GM12878 (cell line): Measurements from ENCODE around the gene CACNA1S. TPM values are rescaled to one million over a fixed set of nuclear protein-coding genes. Genes with fewer than 3 reads are reported as not detected.

ENCODE experiments used
- ATAC-seq: fragments of 200-7000 bp; cut with Tn5 transposase; 3 replicates; pipeline ENCODE4 v1.9.1; 2020; ENCODE audit warnings: mild to moderate bottlenecking, moderate library complexity
- BruUV-seq: library from RNA; stranded (reverse); fragments of 400-500 nt; replicated peaks from 2 replicates; lab custom pipeline; 2021; lab: Mats Ljungman, UMichigan
- CTCF ChIA-PET: fragments of 300-600 bp; sonication (Branson Sonifier 250); formaldehyde crosslinking; extraction: SDS; loops from one replicate; lab custom pipeline; 2021; ENCODE audit warnings: inconsistent platforms; lab: Yijun Ruan, JAX
- POLR2A ChIA-PET: fragments of 350-600 bp; formaldehyde crosslinking; extraction: SDS; loops from one replicate; lab custom pipeline; 2021; ENCODE audit warnings: inconsistent platforms; lab: Charles Lee
- RAD21 ChIA-PET: fragments of 300-600 bp; sonication (Branson Sonifier 250); formaldehyde crosslinking; loops from one replicate; lab custom pipeline; 2023; ENCODE audit warnings: antibody characterized with exemption; ENCODE audit not compliant: unreplicated experiment; lab: Charles Lee
- SMC1A ChIA-PET: fragments of 300-600 bp; sonication (Branson Sonifier 250); formaldehyde crosslinking; loops from one replicate; lab custom pipeline; 2023; ENCODE audit not compliant: unreplicated experiment, uncharacterized antibody; lab: Charles Lee
- DNase-seq: peaks from one replicate; pipeline ENCODE4 v3.0.0-alpha.2; 2011; ENCODE audit warnings: low read depth, low spot score
- FAIRE-seq: peaks from 3 replicates; lab custom pipeline; 2011; peaks lifted over from hg19 to GRCh38; lab: Jason Lieb, UNC
- H2AFZ ChIP-seq: 2 replicates; pipeline ENCODE4 v1.6.0; 2011; ENCODE audit warnings: low read depth, low read length, control low read depth; ENCODE audit not compliant: control insufficient read depth
- H3K27ac ChIP-seq: 2 replicates; pipeline ENCODE4 v1.5.1; 2011; ENCODE audit warnings: control low read depth; ENCODE audit not compliant: control insufficient read depth, insufficient read depth
- H3K27me3 ChIP-seq, 2 experiments: replicated peaks in 1 of 2; 2 replicates each; pipeline versions ENCODE4 v1.6.0 to v1.6.1; 2011; ENCODE audit warnings: low read length in 1 of 2; ENCODE audit not compliant: control insufficient read depth in 2 of 2, insufficient read depth in 2 of 2
- H3K36me3 ChIP-seq, 2 experiments: 2 replicates each; pipeline ENCODE4 v1.5.1; 2011; ENCODE audit warnings: low read length in 1 of 2; ENCODE audit not compliant: control insufficient read depth in 2 of 2, insufficient read depth in 2 of 2
- H3K4me1 ChIP-seq: 2 replicates; pipeline ENCODE4 v1.6.1; 2011; ENCODE audit warnings: mild to moderate bottlenecking, low read length, moderate library complexity, mixed read lengths; ENCODE audit not compliant: control insufficient read depth, insufficient read depth
- H3K4me2 ChIP-seq: 2 replicates; pipeline ENCODE4 v1.6.0; 2011; ENCODE audit warnings: control low read depth; ENCODE audit not compliant: control insufficient read depth, insufficient read depth
- H3K4me3 ChIP-seq: fragments of 200-600 bp; sonication (generic); 2 replicates; pipeline ENCODE4 v1.5.1; 2016
- H3K79me2 ChIP-seq: 2 replicates; pipeline ENCODE4 v1.6.0; 2011; ENCODE audit warnings: low read length; ENCODE audit not compliant: control insufficient read depth, insufficient read depth
- H3K9ac ChIP-seq: 2 replicates; pipeline ENCODE4 v1.8.0; 2011; ENCODE audit warnings: low read length, control low read depth, mixed read lengths; ENCODE audit not compliant: control insufficient read depth, insufficient read depth
- H3K9me3 ChIP-seq: replicated peaks from 3 replicates; pipeline ENCODE4 v1.5.1; 2011; ENCODE audit warnings: mild to moderate bottlenecking, low read length; ENCODE audit not compliant: control insufficient read depth, insufficient read depth
- H4K20me1 ChIP-seq: 2 replicates; pipeline ENCODE4 v1.6.0; 2011; ENCODE audit not compliant: control insufficient read depth, insufficient read depth
- BRCA1 ChIP-seq: IDR thresholded peaks from 2 replicates; pipeline ENCODE4 v1.6.1; 2011; ENCODE audit warnings: low read depth, low read length, improper control_type of control experiment
- CBX3 ChIP-seq: fragments of 200-600 bp; sonication (generic); IDR thresholded peaks from 2 replicates; pipeline ENCODE4 v1.6.1; 2016; ENCODE audit warnings: low read depth, borderline replicate concordance
- DPF2 ChIP-seq: fragments of 450-650 bp; IDR thresholded peaks from 2 replicates; pipeline ENCODE4 v1.6.1; 2017; ENCODE audit warnings: mild to moderate bottlenecking
- GATAD2B ChIP-seq: fragments of 450-650 bp; conservative IDR thresholded peaks from 2 replicates; pipeline ENCODE4 v1.6.1; 2017; ENCODE audit warnings: low read depth, mild to moderate bottlenecking, moderate library complexity
- IKZF1 ChIP-seq: fragments of 450-650 bp; conservative IDR thresholded peaks from 2 replicates; pipeline ENCODE4 v1.6.1; 2017; ENCODE audit warnings: antibody characterized with exemption, mild to moderate bottlenecking
- IRF4 ChIP-seq: IDR thresholded peaks from 2 replicates; pipeline ENCODE4 v1.6.1; 2011; ENCODE audit warnings: low read depth, low read length
- KAT2A ChIP-seq: conservative IDR thresholded peaks from 2 replicates; pipeline ENCODE4 v1.6.1; 2011; ENCODE audit warnings: low read depth, low read length; ENCODE audit not compliant: control insufficient read depth
- MAX ChIP-seq: IDR thresholded peaks from 2 replicates; pipeline ENCODE4 v1.6.1; 2012; ENCODE audit warnings: low read depth, low read length, improper control_type of control experiment
- MXI1 ChIP-seq: fragments of 150-350 bp; IDR thresholded peaks from 2 replicates; pipeline ENCODE4 v1.6.1; 2011; ENCODE audit warnings: low read depth, mild to moderate bottlenecking, inconsistent platforms, low read length, improper control_type of control experiment
- PKNOX1 ChIP-seq: fragments of 450-650 bp; IDR thresholded peaks from 2 replicates; pipeline ENCODE4 v1.6.1; 2016; ENCODE audit warnings: mild to moderate bottlenecking
- PML ChIP-seq: IDR thresholded peaks from 2 replicates; pipeline ENCODE4 v1.6.1; 2012; ENCODE audit warnings: low read length, inconsistent platforms
- POLR2AphosphoS2 ChIP-seq: IDR thresholded peaks from 2 replicates; pipeline ENCODE4 v1.6.1; 2011; ENCODE audit warnings: low read depth, mild to moderate bottlenecking, low read length, improper control_type of control experiment, moderate library complexity
- POU2F2 ChIP-seq: IDR thresholded peaks from 3 replicates; pipeline ENCODE4 v1.6.1; 2011; ENCODE audit warnings: low read depth, mild to moderate bottlenecking, low read length, borderline replicate concordance
- RELB ChIP-seq: fragments of 450-650 bp; IDR thresholded peaks from 2 replicates; pipeline ENCODE4 v1.6.1; 2017; ENCODE audit warnings: low read depth, mild to moderate bottlenecking, moderate library complexity
- SIX5 ChIP-seq: IDR thresholded peaks from 2 replicates; pipeline ENCODE4 v1.6.1; 2011; ENCODE audit warnings: mild to moderate bottlenecking, low read depth, low read length, moderate library complexity; ENCODE audit not compliant: severe bottlenecking
- SMAD5 ChIP-seq: IDR thresholded peaks from 2 replicates; pipeline ENCODE4 v1.6.1; 2016; ENCODE audit warnings: antibody characterized with exemption, low read depth
- STAT1 ChIP-seq: fragments of 450-650 bp; conservative IDR thresholded peaks from 2 replicates; pipeline ENCODE4 v1.6.1; 2014; ENCODE audit warnings: antibody characterized with exemption, mild to moderate bottlenecking
- USF2 ChIP-seq: IDR thresholded peaks from 2 replicates; pipeline ENCODE4 v1.6.1; 2011; ENCODE audit warnings: low read depth, low read length, improper control_type of control experiment, borderline replicate concordance
- ZNF217 ChIP-seq: fragments of 450-650 bp; IDR thresholded peaks from 2 replicates; pipeline ENCODE4 v1.6.1; 2017; ENCODE audit warnings: antibody characterized with exemption, mild to moderate bottlenecking
- WGBS: methylation state at CpG from one replicate; pipeline ENCODE4 v1.1.6; 2016; ENCODE audit warnings: low lambda C conversion rate; ENCODE audit not compliant: insufficient replicate concordance, insufficient coverage; ENCODE audit errors: missing lambda C conversion rate; 5-methylcytosine and 5-hydroxymethylcytosine counted together
- in situ Hi-C: fragments of 300-500 bp; cut with MboI; formaldehyde crosslinking; loops from 9 replicates; pipeline ENCODE4 v1.14.3; 2018; ENCODE audit warnings: mixed read lengths
- intact Hi-C: fragments of 100-400 bp; cut with micrococcal nuclease; formaldehyde crosslinking; loops from one replicate; pipeline ENCODE4 v1.14.2; 2022; ENCODE audit not compliant: unreplicated experiment
- polyA plus RNA-seq, 11 experiments: library from polyadenylated mRNA; depleted of rRNA in 4 of 11; unstranded in 6 of 11; stranded (reverse) in 5 of 11; fragments of >200 nt; fragmentation: Nextera tagmentation in 4 of 11; fragmentation: Illumina TruSeq in 1 of 11; extraction: Ambion mirVana in 4 of 11; extraction: Trizol in 1 of 11; gene quantifications; 1 replicate in 1 of 11; 2 replicates in 10 of 11; pipeline versions ENCODE4 v1.2.1 to v1.2.3, GENCODE V29; 2011 to 2016; ENCODE audit warnings: inconsistent platforms in 2 of 11, missing spikeins in 2 of 11, low read depth in 1 of 11
- total RNA-seq, 4 experiments: library from RNA; depleted of rRNA in 3 of 4; stranded (reverse); fragments of >200 nt in 3 of 4; fragmentation: Illumina TruSeq in 1 of 4; extraction: Trizol in 1 of 4; gene quantifications; 2 replicates each; pipeline versions ENCODE4 v1.2.1 to v1.2.3, GENCODE V29; 2013 to 2021

Gene CACNA1S
- total and polyA plus RNA-seq, 10 of the 15 experiments (the other 5 are each of a cell fraction or from before 2014, with no cell fraction given), result under 0.01 to 0.04 (median 0.02) TPM; not detected in 6

- TF ChIP-seq KAT2A (no peak), POU2F2 (no peak), ZNF217 (no peak), MAX (no peak), PKNOX1 (no peak), BRCA1 (no peak), RELB (no peak), DPF2 (no peak), PML (no peak)
These were observed 47.4 kb downstream of the CACNA1S start (continued) for GRCh38 chr1:201064806-201065205.

GRCh38 chr1:201063145-201063544, 49.1 kb downstream of the CACNA1S start:
- CTCF ChIA-PET, result no interaction called here
- no peak overlapping the region for H3K4me2 ChIP-seq
- H3K9ac ChIP-seq, result no peak overlapping the region
- no peaks in the 10 kb centered on the region for H3K9me3 ChIP-seq
- H2AFZ ChIP-seq, result no peak overlapping the region
- peaks cover 0 to 5% of the 10 kb centered on the region in 2 experiments; a peak in 2 of 4 replicates for H3K27me3 ChIP-seq
- H3K4me1 ChIP-seq, result no peaks in the 10 kb centered on the region
- FAIRE-seq (no peak), ATAC-seq (no peak), DNase-seq (no peak)
- in situ Hi-C loops, result no loop called here
- RAD21 ChIA-PET, result no interaction called here
- intact Hi-C loops, result no loop called here
- SMC1A ChIA-PET, result interaction anchor here (1.0 kb wide), 1 partner anchor 841 kb away, joined by 3 read pairs; no protein-coding TSS in a partner anchor
- 46% methylated on average over 7 of the region's 7 CpGs for WGBS
- H3K4me3 ChIP-seq, result no peak overlapping the region
- no TSS peak for BruUV-seq
- no peaks in the 10 kb centered on the region for H3K36me3 ChIP-seq
- H3K79me2 ChIP-seq, result no peaks in the 10 kb centered on the region
- no peaks in the 10 kb centered on the region for H4K20me1 ChIP-seq
- H3K27ac ChIP-seq, result no peak overlapping the region
- POLR2A ChIA-PET, result no interaction called here
- TF ChIP-seq SIX5, result no peak
- no peak for TF ChIP-seq RELB
- TF ChIP-seq POU2F2, result no peak
- TF ChIP-seq USF2, result no peak
- no peak for TF ChIP-seq MXI1
- no peak for TF ChIP-seq CBX3
- no peak for TF ChIP-seq STAT1
- no peak for TF ChIP-seq POLR2AphosphoS2
- no peak for TF ChIP-seq SMAD5
- no peak for TF ChIP-seq IRF4
- no peak for TF ChIP-seq IKZF1
- no peak for TF ChIP-seq GATAD2B
